OCI-LY7 (cell line): ENCODE results near the gene GRB10. TPM values are rescaled to one million over a fixed set of nuclear protein-coding genes. Genes with fewer than 3 reads are reported as not detected.

Source experiments
- BruUV-seq: library from RNA; stranded (reverse); fragments of 400-500 nt; replicated peaks from 2 replicates; lab custom pipeline; 2021; lab: Mats Ljungman, UMichigan
- CTCF ChIA-PET: fragments of 300-600 bp; sonication (Branson Sonifier 250); formaldehyde crosslinking; loops from one replicate; lab custom pipeline; 2022; ENCODE audit warnings: antibody characterized with exemption; ENCODE audit not compliant: unreplicated experiment; lab: Charles Lee
- POLR2A ChIA-PET: fragments of 300-600 bp; sonication (Branson Sonifier 250); formaldehyde crosslinking; loops from one replicate; lab custom pipeline; 2022; ENCODE audit warnings: antibody characterized with exemption; lab: Charles Lee
- DNase-seq: peaks from one replicate; pipeline ENCODE4 v3.0.0-alpha.2; 2015; ENCODE audit warnings: low spot score
- H2AFZ ChIP-seq: fragments of 200-600 bp; sonication (generic), shearing (Covaris generic); 2 replicates; pipeline ENCODE4 v1.6.1; 2014; ENCODE audit warnings: mild to moderate bottlenecking, antibody characterized with exemption, low read length, moderate library complexity
- H3K27ac ChIP-seq: fragments of 200-600 bp; sonication (generic); 2 replicates; pipeline ENCODE4 v1.5.1; 2014; ENCODE audit warnings: mixed run types, low read depth, mild to moderate bottlenecking, moderate library complexity, low read length, inconsistent platforms; ENCODE audit not compliant: poor library complexity, severe bottlenecking
- H3K36me3 ChIP-seq: fragments of 200-600 bp; sonication (generic); 2 replicates; pipeline ENCODE4 v1.6.1; 2014; ENCODE audit warnings: mild to moderate bottlenecking, antibody characterized with exemption, low read length, moderate library complexity, mixed read lengths; ENCODE audit not compliant: insufficient read depth
- H3K4me1 ChIP-seq: fragments of 200-600 bp; sonication (generic); 2 replicates; pipeline ENCODE4 v1.5.1; 2014; ENCODE audit warnings: mild to moderate bottlenecking, low read length; ENCODE audit not compliant: insufficient read depth, poor library complexity, severe bottlenecking
- H3K4me2 ChIP-seq: fragments of 200-600 bp; sonication (generic); 2 replicates; pipeline ENCODE4 v1.6.1; 2014; ENCODE audit warnings: mild to moderate bottlenecking, low read length
- H3K4me3 ChIP-seq: fragments of 200-600 bp; sonication (generic); 2 replicates; pipeline ENCODE4 v1.5.1; 2014; ENCODE audit warnings: mild to moderate bottlenecking, low read depth, low read length; ENCODE audit not compliant: poor library complexity, severe bottlenecking
- H3K79me2 ChIP-seq: fragments of 200-600 bp; sonication (generic); 2 replicates; pipeline ENCODE4 v1.6.1; 2016; ENCODE audit warnings: low read depth, mild to moderate bottlenecking, low read length, moderate library complexity, mixed read lengths; ENCODE audit not compliant: insufficient read depth
- H3K9me2 ChIP-seq: fragments of 200-600 bp; sonication (generic); 2 replicates; pipeline ENCODE4 v1.6.1; 2016; ENCODE audit warnings: mild to moderate bottlenecking, low read length, mixed read lengths; ENCODE audit not compliant: insufficient read depth
- H3K9me3 ChIP-seq: fragments of 200-600 bp; sonication (generic); 2 replicates; pipeline ENCODE4 v1.6.1; 2014; ENCODE audit warnings: mild to moderate bottlenecking, mixed run types, low read length, mixed read lengths
- H4K20me1 ChIP-seq: fragments of 200-600 bp; sonication (generic); 2 replicates; pipeline ENCODE4 v1.6.1; 2014; ENCODE audit warnings: mild to moderate bottlenecking, antibody characterized with exemption, low read length, moderate library complexity, mixed read lengths; ENCODE audit not compliant: insufficient read depth
- CTCF ChIP-seq: fragments of 200-600 bp; sonication (generic); conservative IDR thresholded peaks from 2 replicates; pipeline ENCODE4 v1.5.1; 2014; ENCODE audit warnings: mild to moderate bottlenecking, antibody characterized with exemption, low read length, moderate library complexity, mixed read lengths
- EZH2phosphoT487 ChIP-seq: fragments of 200-600 bp; sonication (generic); IDR thresholded peaks from 2 replicates; pipeline ENCODE4 v1.6.1; 2018; ENCODE audit warnings: low read depth, borderline replicate concordance, mild to moderate bottlenecking, mixed run types, antibody characterized with exemption, low read length, moderate library complexity, mixed read lengths
- intact Hi-C: fragments of 100-400 bp; cut with micrococcal nuclease; formaldehyde crosslinking; loops from one replicate; pipeline ENCODE4 v1.10.0; 2022; ENCODE audit not compliant: unreplicated experiment
- total RNA-seq, 2 experiments: library from RNA; depleted of rRNA in 1 of 2; stranded (reverse); fragments of >200 nt in 1 of 2; shearing (Covaris generic) in 1 of 2; gene quantifications; 2 replicates each; pipeline ENCODE4 v1.2.3, GENCODE V29; 2014 to 2022

Gene GRB10
- total RNA-seq, 2 experiments from 2014 or later, result not detected

- TF ChIP-seq EZH2phosphoT487 (no peak), CTCF (no peak)
- H4K20me1 ChIP-seq, result no peaks in the 10 kb centered on the region
- no peaks in the 10 kb centered on the region for H3K36me3 ChIP-seq
- ChIA-PET CTCF (no interaction called here), POLR2A (no interaction called here)
- BruUV-seq, result no TSS peak
- no peak overlapping the region for H2AFZ ChIP-seq
- no peaks in the 10 kb centered on the region for H3K9me2 ChIP-seq
- intact Hi-C loops, result no loop called here
- H3K79me2 ChIP-seq, result no peaks in the 10 kb centered on the region
- no peak overlapping the region for H3K4me3 ChIP-seq
- DNase-seq, result no peak
- H3K4me1 ChIP-seq, result no peaks in the 10 kb centered on the region
- H3K9me3 ChIP-seq, result no peaks in the 10 kb centered on the region
- H3K27ac ChIP-seq, result no peak overlapping the region
- no peak overlapping the region for H3K4me2 ChIP-seq
Measured at GRCh38 chr7:50687575-50688225, 95.0 kb downstream of the GRB10 start.

GRCh38 chr7:50687096-50687495 lies 95.6 kb downstream of the GRB10 start:
- POLR2A ChIA-PET, result no interaction called here
- no peak overlapping the region for H3K4me2 ChIP-seq
- intact Hi-C loops, result no loop called here
- H3K9me2 ChIP-seq, result no peaks in the 10 kb centered on the region
- no peaks in the 10 kb centered on the region for H3K36me3 ChIP-seq
- BruUV-seq, result no TSS peak
- no peak for DNase-seq
- H3K79me2 ChIP-seq, result no peaks in the 10 kb centered on the region
- no peak overlapping the region for H3K4me3 ChIP-seq
- H3K9me3 ChIP-seq, result no peaks in the 10 kb centered on the region
- no peaks in the 10 kb centered on the region for H4K20me1 ChIP-seq
- no peaks in the 10 kb centered on the region for H3K4me1 ChIP-seq
- no peak for TF ChIP-seq CTCF
- no peak for TF ChIP-seq EZH2phosphoT487
- no peak overlapping the region for H2AFZ ChIP-seq
- CTCF ChIA-PET, result no interaction called here
- no peak overlapping the region for H3K27ac ChIP-seq
